CD14-positive monocyte (primary cell): Measurements from ENCODE around the gene HERC5. TPM values are rescaled to one million over a fixed set of nuclear protein-coding genes. Genes with fewer than 3 reads are reported as not detected.
A peak's percentile ranks its signal among the peaks of the same experiment; 100 is the strongest.

ENCODE experiments used
- DNase-seq, 3 donors: peaks; one replicate each; pipeline ENCODE4 v3.0.0-alpha.2; 2011 to 2022
- H2AFZ ChIP-seq: 2 replicates; pipeline ENCODE4 v1.6.0; 2012; ENCODE audit warnings: mild to moderate bottlenecking, low read depth, low read length, inconsistent platforms; ENCODE audit not compliant: insufficient read depth, poor library complexity, severe bottlenecking
- H3K27ac ChIP-seq, 2 donors: 1 replicate in 1 of 2; 2 replicates in 1 of 2; pipeline ENCODE4 v1.5.1; 2012 to 2013; ENCODE audit warnings: low read length in 2 of 2, control low read depth in 1 of 2, inconsistent platforms in 1 of 2, low read depth in 1 of 2, mild to moderate bottlenecking in 1 of 2
- H3K27me3 ChIP-seq, 2 donors: one replicate each; pipeline versions ENCODE4 v1.6.0 to v1.6.1; 2011 to 2013; ENCODE audit warnings: low read length in 2 of 2; ENCODE audit not compliant: control insufficient read depth in 2 of 2, insufficient read depth in 2 of 2
- H3K36me3 ChIP-seq, 2 donors: replicated peaks in 1 of 2; 1 replicate in 1 of 2; 2 replicates in 1 of 2; pipeline versions ENCODE4 v1.5.1 to v1.6.1; 2012 to 2013; ENCODE audit warnings: low read length in 2 of 2, control low read depth in 1 of 2, inconsistent platforms in 1 of 2, mild to moderate bottlenecking in 1 of 2; ENCODE audit not compliant: insufficient read depth in 2 of 2, control insufficient read depth in 1 of 2
- H3K4me1 ChIP-seq, 2 donors: 1 replicate in 1 of 2; 2 replicates in 1 of 2; pipeline versions ENCODE4 v1.5.1 to v1.6.1; 2012 to 2013; ENCODE audit warnings: low read length in 2 of 2, control low read depth in 1 of 2, inconsistent platforms in 1 of 2, mild to moderate bottlenecking in 1 of 2, moderate library complexity in 1 of 2; ENCODE audit not compliant: insufficient read depth in 2 of 2, control insufficient read depth in 1 of 2
- H3K4me2 ChIP-seq: replicated peaks from 2 replicates; pipeline ENCODE3; 2012; ENCODE audit warnings: low read length, moderate library complexity, mild to moderate bottlenecking; ENCODE audit not compliant: poor library complexity, severe bottlenecking; ENCODE audit errors: extremely low read depth
- H3K4me3 ChIP-seq, 3 experiments: fragments of 200-600 bp in 1 of 3; sonication (generic) in 1 of 3; replicated peaks in 1 of 3; 1 replicate in 2 of 3; 2 replicates in 1 of 3; pipeline ENCODE4 v1.5.1; 2011 to 2013; ENCODE audit warnings: low read length in 3 of 3, mild to moderate bottlenecking in 3 of 3, control low read depth in 2 of 3, low read depth in 2 of 3, inconsistent platforms in 1 of 3, moderate library complexity in 1 of 3
- H3K79me2 ChIP-seq: 2 replicates; pipeline ENCODE4 v1.6.0; 2012; ENCODE audit warnings: mild to moderate bottlenecking, control low read depth, inconsistent platforms, low read length, moderate library complexity; ENCODE audit not compliant: insufficient read depth
- H3K9ac ChIP-seq: 2 replicates; pipeline ENCODE4 v1.6.0; 2017; ENCODE audit warnings: low read length, mild to moderate bottlenecking; ENCODE audit not compliant: insufficient read depth, poor library complexity, severe bottlenecking
- H3K9me3 ChIP-seq, 2 donors: replicated peaks in 1 of 2; 1 replicate in 1 of 2; 2 replicates in 1 of 2; pipeline versions ENCODE4 v1.5.1 to v1.6.1; 2012 to 2013; ENCODE audit warnings: low read length in 2 of 2, control low read depth in 1 of 2; ENCODE audit not compliant: control insufficient read depth in 1 of 2, insufficient read depth in 1 of 2
- H4K20me1 ChIP-seq: 2 replicates; pipeline ENCODE4 v1.6.0; 2012; ENCODE audit warnings: mild to moderate bottlenecking, low read length, control low read depth, moderate library complexity; ENCODE audit not compliant: insufficient read depth
- H3K27ac Mint-ChIP-seq, 7 donors: one replicate each; pipeline ENCODE4 v1.8.0; 2020; ENCODE audit warnings: mild to moderate bottlenecking in 7 of 7, mixed read lengths in 7 of 7, moderate library complexity in 6 of 7, inconsistent platforms in 2 of 7
- H3K27me3 Mint-ChIP-seq, 3 donors: one replicate each; pipeline ENCODE4 v1.8.0; 2021 to 2022; ENCODE audit warnings: low read depth in 3 of 3, mild to moderate bottlenecking in 3 of 3, mixed read lengths in 3 of 3, moderate library complexity in 3 of 3, inconsistent platforms in 1 of 3
- H3K36me3 Mint-ChIP-seq, 2 donors: one replicate each; pipeline ENCODE4 v1.8.0; 2020; ENCODE audit warnings: mixed read lengths in 2 of 2, inconsistent platforms in 1 of 2, mild to moderate bottlenecking in 1 of 2
- H3K4me1 Mint-ChIP-seq: one replicate; pipeline ENCODE4 v1.8.0; 2020; ENCODE audit warnings: mild to moderate bottlenecking, mixed read lengths
- H3K4me3 Mint-ChIP-seq, 2 donors: one replicate each; pipeline ENCODE4 v1.8.0; 2020; ENCODE audit warnings: mild to moderate bottlenecking in 2 of 2, mixed read lengths in 2 of 2, moderate library complexity in 1 of 2
- H3K9me3 Mint-ChIP-seq, 7 donors: one replicate each; pipeline ENCODE4 v1.8.0; 2020 to 2022; ENCODE audit warnings: mixed read lengths in 7 of 7, mild to moderate bottlenecking in 6 of 7, moderate library complexity in 6 of 7, inconsistent platforms in 2 of 7
- CTCF ChIP-seq: fragments of 200-600 bp; IDR thresholded peaks from one replicate; pipeline ENCODE4 v1.8.0; 2022; ENCODE audit warnings: antibody characterized with exemption, mild to moderate bottlenecking
- WGBS: methylation state at CpG from one replicate; pipeline ENCODE4 v1.1.5; 2013; ENCODE audit warnings: missing lambda C conversion rate; ENCODE audit not compliant: insufficient coverage; 5-methylcytosine and 5-hydroxymethylcytosine counted together
- intact Hi-C, 2 donors: fragments of 100-400 bp; cut with micrococcal nuclease; formaldehyde crosslinking; loops; one replicate each; pipeline versions ENCODE4 v1.15.0 to v1.15.1; 2023
- polyA plus RNA-seq, 3 donors: library from polyadenylated mRNA; depleted of rRNA in 1 of 3; unstranded in 2 of 3; stranded (reverse) in 1 of 3; fragments of 300-500 nt in 2 of 3; fragments of >200 nt in 1 of 3; fragmentation: Illumina TruSeq in 2 of 3; gene quantifications; 1 replicate in 2 of 3; 2 replicates in 1 of 3; pipeline ENCODE4 v1.2.3, GENCODE V29; 2012 to 2021

The HERC5 gene
- polyA plus RNA-seq, 3 donors, result 2.9 to 10.4 (median 8.1) TPM

GRCh38 chr4:88526221-88526815, 69.4 kb downstream of the HERC5 start:
- Mint-ChIP-seq H3K9me3 (no peaks in the 10 kb centered on the region), H3K36me3 (peaks cover 4 to 6% of the 10 kb centered on the region in 2 donors), H3K27ac (no peak overlapping the region), H3K4me1 (peaks cover 17% of the 10 kb centered on the region), H3K27me3 (peaks cover 0 to 2% (median 0%) of the 10 kb centered on the region in 3 donors), H3K4me3 (no peak overlapping the region)
- no peak overlapping the region for H3K27ac ChIP-seq
- DNase-seq, result no peak
- H3K36me3 ChIP-seq, result peaks cover 5 to 6% of the 10 kb centered on the region in 2 donors
- no peak overlapping the region for H3K4me3 ChIP-seq
- no peak overlapping the region for H3K4me2 ChIP-seq
- H3K27me3 ChIP-seq, result no peaks in the 10 kb centered on the region
- H3K9ac ChIP-seq, result no peak overlapping the region
- intact Hi-C loops, result no loop called here
- peak overlapping the region; percentile 34 for H2AFZ ChIP-seq
- TF ChIP-seq CTCF, result peak; percentile 28
- no peaks in the 10 kb centered on the region for H4K20me1 ChIP-seq
- no CpG with 5 or more reads among the region's 1 CpG for WGBS
- H3K4me1 ChIP-seq, result peaks cover 17 to 26% of the 10 kb centered on the region in 2 donors
- peaks cover 22% of the 10 kb centered on the region for H3K79me2 ChIP-seq
- H3K9me3 ChIP-seq, result no peaks in the 10 kb centered on the region

GRCh38 chr4:88527787-88528186, 70.9 kb downstream of the HERC5 start:
- H3K4me3 ChIP-seq, result no peak overlapping the region
- H3K27ac Mint-ChIP-seq, result no peak overlapping the region
- no peaks in the 10 kb centered on the region for H4K20me1 ChIP-seq
- H3K4me1 Mint-ChIP-seq, result peaks cover 6% of the 10 kb centered on the region
- H2AFZ ChIP-seq, result peak overlapping the region; percentile 17
- H3K9me3 Mint-ChIP-seq, result no peaks in the 10 kb centered on the region
- intact Hi-C loops, result no loop called here
- H3K27me3 Mint-ChIP-seq, result peaks cover 0 to 2% (median 0%) of the 10 kb centered on the region in 3 donors
- H3K4me2 ChIP-seq, result no peak overlapping the region
- H3K4me1 ChIP-seq, result peaks cover 11 to 17% of the 10 kb centered on the region in 2 donors
- H3K27ac ChIP-seq, result no peak overlapping the region
- H3K36me3 Mint-ChIP-seq, result no peaks in the 10 kb centered on the region
- 100% methylated on average over 5 of the region's 8 CpGs for WGBS
- H3K4me3 Mint-ChIP-seq, result no peak overlapping the region
- DNase-seq, result no peak
- H3K27me3 ChIP-seq, result no peaks in the 10 kb centered on the region
- no peak overlapping the region for H3K9ac ChIP-seq
- H3K79me2 ChIP-seq, result peaks cover 7% of the 10 kb centered on the region
- H3K36me3 ChIP-seq, result no peaks in the 10 kb centered on the region
- no peaks in the 10 kb centered on the region for H3K9me3 ChIP-seq
- no peak for TF ChIP-seq CTCF
